Spleen (tissue), 7 donors: ENCODE measurements around the gene CLASP2.

Source experiments
- POLR2A ChIP-seq, 3 donors: fragments of 450-650 bp; IDR thresholded peaks; one replicate each; pipeline ENCODE4 v1.5.1; 2017; ENCODE audit warnings: antibody characterized with exemption in 3 of 3, mild to moderate bottlenecking in 1 of 3
- TF ChIP-seq, protein P1 (sequence below), 11 experiments: fragments of 200-600 bp in 7 of 11; fragments of 450-650 bp in 4 of 11; sonication (generic) in 4 of 11; IDR thresholded peaks in 8 of 11; conservative IDR thresholded peaks in 3 of 11; 1 replicate in 7 of 11; 2 replicates in 4 of 11; pipeline versions ENCODE4 v1.4.0 to v1.8.0; 2016 to 2021; ENCODE audit warnings: antibody characterized with exemption in 11 of 11, inconsistent platforms in 4 of 11, mild to moderate bottlenecking in 1 of 11
- donor health status: DM: no; HTN: no; CAD: no; lungs with moderate emphysema.
- donor health status: DM: no; HTN: no; CAD: no.
- donor health status: DM: no; HTN: no; CAD: no.

DNA sequence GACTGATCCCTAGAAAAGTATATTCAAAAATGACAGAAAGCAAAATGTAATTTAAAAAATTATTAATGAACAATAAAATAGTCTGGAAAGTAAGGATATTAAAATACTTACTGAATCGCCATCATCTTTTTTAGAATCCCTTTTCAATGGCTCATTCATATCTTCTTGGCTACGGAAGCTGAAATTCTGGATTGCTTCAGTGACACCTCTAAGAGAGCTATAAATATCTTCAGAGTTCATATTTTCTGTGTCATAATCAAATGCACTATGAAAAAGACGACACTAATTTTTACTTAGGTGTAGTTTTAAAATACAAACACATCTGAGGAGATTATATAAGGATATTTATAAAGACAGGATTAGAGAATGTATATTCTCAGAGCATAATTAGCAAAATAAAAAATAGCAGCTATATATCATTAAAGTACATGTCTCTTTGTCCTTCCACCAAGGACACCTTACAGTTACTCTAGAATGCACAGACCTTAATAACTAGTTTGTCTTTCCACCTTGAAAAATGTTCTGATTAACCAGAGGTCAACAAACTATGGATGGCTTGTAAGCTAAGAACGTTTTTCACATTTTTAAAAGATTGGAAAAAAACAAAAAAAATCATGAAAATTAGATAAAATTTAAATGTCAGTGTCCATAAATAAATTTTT lies 179.2 kb downstream of the CLASP2 start:
- TF ChIP-seq, protein P1, sequence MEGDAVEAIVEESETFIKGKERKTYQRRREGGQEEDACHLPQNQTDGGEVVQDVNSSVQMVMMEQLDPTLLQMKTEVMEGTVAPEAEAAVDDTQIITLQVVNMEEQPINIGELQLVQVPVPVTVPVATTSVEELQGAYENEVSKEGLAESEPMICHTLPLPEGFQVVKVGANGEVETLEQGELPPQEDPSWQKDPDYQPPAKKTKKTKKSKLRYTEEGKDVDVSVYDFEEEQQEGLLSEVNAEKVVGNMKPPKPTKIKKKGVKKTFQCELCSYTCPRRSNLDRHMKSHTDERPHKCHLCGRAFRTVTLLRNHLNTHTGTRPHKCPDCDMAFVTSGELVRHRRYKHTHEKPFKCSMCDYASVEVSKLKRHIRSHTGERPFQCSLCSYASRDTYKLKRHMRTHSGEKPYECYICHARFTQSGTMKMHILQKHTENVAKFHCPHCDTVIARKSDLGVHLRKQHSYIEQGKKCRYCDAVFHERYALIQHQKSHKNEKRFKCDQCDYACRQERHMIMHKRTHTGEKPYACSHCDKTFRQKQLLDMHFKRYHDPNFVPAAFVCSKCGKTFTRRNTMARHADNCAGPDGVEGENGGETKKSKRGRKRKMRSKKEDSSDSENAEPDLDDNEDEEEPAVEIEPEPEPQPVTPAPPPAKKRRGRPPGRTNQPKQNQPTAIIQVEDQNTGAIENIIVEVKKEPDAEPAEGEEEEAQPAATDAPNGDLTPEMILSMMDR (IDR thresholded peaks at IDR 0.05 in 8 of 11, conservative IDR thresholded peaks at IDR 0.05 in 3 of 11), result no peak
- no peak for TF ChIP-seq POLR2A (IDR thresholded peaks at IDR 0.05)
